ENCODE measurements around the gene CD52.
"Not testable (repeated sequence)": the region's sequence is repeated elsewhere in the genome, so short reads cannot be mapped to it uniquely, and the experiment has no call there.

CD52 gene

GRCh38 chr1:26302733-26303405, 14.9 kb upstream of the CD52 start:
- no peak for DNase-seq

- DNase-seq, result no peak
Measured at GRCh38 chr1:26305667-26306289, 12.0 kb upstream of the CD52 start.

GRCh38 chr1:26306290-26307229, 11.2 kb upstream of the CD52 start, which contains the start of gene UBXN11:
TSS of gene UBXN11 (minus strand) at chr1:26306636. CDS start at chr1:26302883, 3,753 bp downstream.
- DNase-seq, result peak; percentile 95

GRCh38 chr1:26307363-26307781, 10.4 kb upstream of the CD52 start:
- peak; percentile 40 for DNase-seq

GRCh38 chr1:26307966-26308899, 9.5 kb upstream of the CD52 start:
- not testable (repeated sequence) for DNase-seq

GRCh38 chr1:26314501-26314900, 3.3 kb upstream of the CD52 start:
- DNase-seq, result no peak

- no peak for DNase-seq
Measured at GRCh38 chr1:26315874-26316850, 1.6 kb upstream of the CD52 start.

- no peak for DNase-seq
Measured at GRCh38 chr1:26317146-26317545, 612 bp upstream of the CD52 start.

GRCh38 chr1:26318338-26319064, 743 bp downstream of the CD52 start:
- no peak for DNase-seq

- DNase-seq, result no peak
Measured at GRCh38 chr1:26320896-26321295, 3.1 kb downstream of the CD52 start.

- peak; percentile 94 for DNase-seq
Measured at GRCh38 chr1:26321315-26322041, 3.7 kb downstream of the CD52 start.

- DNase-seq, result no peak
Measured at GRCh38 chr1:26322042-26322331, 4.2 kb downstream of the CD52 start.

- no peak for DNase-seq
Measured at GRCh38 chr1:26323382-26323781, 5.6 kb downstream of the CD52 start.

- no peak for DNase-seq
Measured at GRCh38 chr1:26324550-26324949, 6.8 kb downstream of the CD52 start.

- no peak for DNase-seq
Measured at GRCh38 chr1:26327956-26328362, 10.2 kb downstream of the CD52 start.

- no peak for DNase-seq
Measured at GRCh38 chr1:26328597-26328996, 10.8 kb downstream of the CD52 start.

GRCh38 chr1:26329380-26329779, 11.6 kb downstream of the CD52 start:
- not testable (repeated sequence) for DNase-seq

GRCh38 chr1:26330276-26330675, 12.5 kb downstream of the CD52 start:
- DNase-seq, result no peak

- not testable (repeated sequence) for DNase-seq
Measured at GRCh38 chr1:26333312-26333711, 15.6 kb downstream of the CD52 start.

All from CD4-positive, alpha-beta T cell treated with Interleukin-10 for 1 hour (primary cell).